HCT116 (cell line): ENCODE measurements around the gene CPEB1. TPM values are rescaled to one million over a fixed set of nuclear protein-coding genes. Genes with fewer than 3 reads are reported as not detected.

ENCODE experiments used
- ATAC-seq: fragments of 200-7000 bp; cut with Tn5 transposase; 2 replicates; pipeline ENCODE4 v1.9.1; 2020; ENCODE audit warnings: mild to moderate bottlenecking, moderate library complexity
- BruUV-seq: library from RNA; stranded (reverse); fragments of 400-500 nt; replicated peaks from 2 replicates; lab custom pipeline; 2021; lab: Mats Ljungman, UMichigan
- CTCF ChIA-PET: fragments of 300-600 bp; sonication (Branson Sonifier 250); formaldehyde crosslinking; loops from one replicate; lab custom pipeline; 2021; ENCODE audit warnings: antibody characterized with exemption; lab: Charles Lee
- POLR2A ChIA-PET: fragments of 300-600, 350-600 bp; sonication (Branson Sonifier 250); formaldehyde crosslinking; loops from one replicate; lab custom pipeline; 2021; ENCODE audit warnings: antibody characterized with exemption; lab: Charles Lee
- RAD21 ChIA-PET, 2 experiments: fragments of 300-600 bp; sonication (Branson Sonifier 250); formaldehyde crosslinking; loops; one replicate each; lab custom pipeline; 2023; ENCODE audit warnings: low total read pairs in 2 of 2; ENCODE audit not compliant: uncharacterized antibody in 2 of 2, unreplicated experiment in 2 of 2, low non-redundant PET in 1 of 2; lab: Charles Lee
- DNase-seq: peaks from one replicate; pipeline ENCODE4 v3.0.0-alpha.2; 2010; ENCODE audit warnings: low read depth, low spot score
- H2AFZ ChIP-seq: fragments of 200-600 bp; shearing (Covaris generic), sonication (generic); 2 replicates; pipeline ENCODE4 v1.6.1; 2017; ENCODE audit warnings: low read depth, mixed run types, mixed read lengths, antibody characterized with exemption, low read length; ENCODE audit not compliant: poor library complexity, severe bottlenecking
- H3K27ac ChIP-seq: 2 replicates; pipeline ENCODE4 v1.5.1; 2012; ENCODE audit warnings: low read depth, low read length
- H3K27me3 ChIP-seq: fragments of 200-600 bp; sonication (generic); 2 replicates; pipeline ENCODE4 v1.6.1; 2016; ENCODE audit warnings: mixed run types, low read length, mixed read lengths; ENCODE audit not compliant: insufficient read depth
- H3K36me3 ChIP-seq, 2 experiments: fragments of 200-500 bp in 1 of 2; fragments of 200-600 bp in 1 of 2; sonication (Bioruptor generic) in 1 of 2; sonication (generic) in 1 of 2; 2 replicates each; pipeline versions ENCODE4 v1.5.1 to v1.6.1; 2014 to 2016; ENCODE audit warnings: low read length in 2 of 2, inconsistent platforms in 1 of 2, mixed read lengths in 1 of 2, mixed run types in 1 of 2; ENCODE audit not compliant: insufficient read depth in 2 of 2, control insufficient read depth in 1 of 2
- H3K4me1 ChIP-seq, 2 experiments: fragments of 200-600 bp in 1 of 2; sonication (generic) in 1 of 2; 2 replicates each; pipeline versions ENCODE4 v1.5.1 to v1.6.1; 2012 to 2017; ENCODE audit warnings: low read length in 2 of 2, inconsistent platforms in 1 of 2, mild to moderate bottlenecking in 1 of 2, mixed read lengths in 1 of 2, mixed run types in 1 of 2, moderate library complexity in 1 of 2; ENCODE audit not compliant: insufficient read depth in 2 of 2, control insufficient read depth in 1 of 2
- H3K4me2 ChIP-seq: fragments of 200-600 bp; sonication (generic); 2 replicates; pipeline ENCODE4 v1.6.1; 2017; ENCODE audit warnings: mixed run types, low read length, mixed read lengths
- H3K4me3 ChIP-seq, 2 experiments: fragments of 200-600 bp in 1 of 2; sonication (generic) in 1 of 2; replicated peaks in 1 of 2; 2 replicates each; pipeline ENCODE4 v1.5.1; 2011 to 2016; ENCODE audit warnings: low read length in 2 of 2, control low read depth in 1 of 2, low read depth in 1 of 2, mild to moderate bottlenecking in 1 of 2, mixed read lengths in 1 of 2, mixed run types in 1 of 2
- H3K79me2 ChIP-seq: fragments of 200-600 bp; sonication (generic); 2 replicates; pipeline ENCODE4 v1.6.1; 2017; ENCODE audit warnings: mild to moderate bottlenecking, mixed run types, low read length, moderate library complexity, mixed read lengths; ENCODE audit not compliant: insufficient read depth
- H3K9ac ChIP-seq: fragments of 200-600 bp; sonication (generic); 2 replicates; pipeline ENCODE4 v1.6.1; 2016; ENCODE audit warnings: low read length, mixed read lengths
- H3K9me2 ChIP-seq: fragments of 200-600 bp; sonication (generic), shearing (Covaris generic); 2 replicates; pipeline ENCODE4 v1.6.1; 2017; ENCODE audit warnings: mixed run types, mild to moderate bottlenecking, moderate library complexity; ENCODE audit not compliant: insufficient read depth
- H3K9me3 ChIP-seq, 2 experiments: fragments of 200-500 bp in 1 of 2; fragments of 200-600 bp in 1 of 2; sonication (Bioruptor generic) in 1 of 2; sonication (generic) in 1 of 2; 2 replicates each; pipeline ENCODE4 v1.6.1; 2014 to 2017; ENCODE audit warnings: low read length in 2 of 2, mixed read lengths in 2 of 2, inconsistent platforms in 1 of 2, low read depth in 1 of 2, mild to moderate bottlenecking in 1 of 2, mixed run types in 1 of 2, moderate library complexity in 1 of 2; ENCODE audit not compliant: control insufficient read depth in 1 of 2, insufficient read depth in 1 of 2
- H4K20me1 ChIP-seq: fragments of 200-600 bp; sonication (generic), shearing (Covaris generic); 2 replicates; pipeline ENCODE4 v1.6.1; 2017; ENCODE audit warnings: mixed run types, mild to moderate bottlenecking, moderate library complexity; ENCODE audit not compliant: insufficient read depth
- CBX3 ChIP-seq: IDR thresholded peaks from 2 replicates; pipeline ENCODE4 v1.6.1; 2012; ENCODE audit warnings: low read depth
- EZH2 ChIP-seq: fragments of 200-600 bp; sonication (generic); IDR thresholded peaks from 2 replicates; pipeline ENCODE4 v1.6.1; 2017; ENCODE audit warnings: antibody characterized with exemption, mixed run types
- EZH2phosphoT487 ChIP-seq: fragments of 200-600 bp; IDR thresholded peaks from 2 replicates; pipeline ENCODE4 v1.6.1; 2018; ENCODE audit warnings: antibody characterized with exemption, borderline replicate concordance
- RAD21 ChIP-seq: IDR thresholded peaks from 2 replicates; pipeline ENCODE4 v1.6.1; 2012; ENCODE audit warnings: low read depth, mild to moderate bottlenecking
- SP1 ChIP-seq: IDR thresholded peaks from 2 replicates; pipeline ENCODE4 v1.6.1; 2012; ENCODE audit warnings: low read depth
- SRF ChIP-seq: IDR thresholded peaks from 2 replicates; pipeline ENCODE4 v1.6.1; 2012; ENCODE audit warnings: low read depth
- YY1 ChIP-seq: IDR thresholded peaks from 2 replicates; pipeline ENCODE4 v1.6.1; 2011; ENCODE audit warnings: low read length, low read depth, moderate library complexity, mild to moderate bottlenecking; ENCODE audit not compliant: insufficient replicate concordance; ENCODE audit errors: extremely low read depth
- ZNF274 ChIP-seq: fragments of 200-500 bp; sonication (Bioruptor generic); IDR thresholded peaks from 2 replicates; pipeline ENCODE4 v1.6.1; 2014; ENCODE audit warnings: mild to moderate bottlenecking, low read depth, low read length, inconsistent platforms
- intact Hi-C: fragments of 100-400 bp; cut with micrococcal nuclease; formaldehyde crosslinking; loops from 2 replicates; pipeline ENCODE4 v1.10.0; 2022
- total RNA-seq: library from RNA; stranded (reverse); gene quantifications from one replicate; pipeline ENCODE4 v1.2.1, GENCODE V29; 2021; ENCODE audit not compliant: unreplicated experiment
- TF ChIP-seq, protein P1 (sequence below): IDR thresholded peaks from 2 replicates; pipeline ENCODE4 v1.6.1; 2011; ENCODE audit warnings: mild to moderate bottlenecking, low read length, moderate library complexity; ENCODE audit not compliant: insufficient replicate concordance; ENCODE audit errors: extremely low read depth
- TF ChIP-seq, protein P2 (sequence below): IDR thresholded peaks from 2 replicates; pipeline ENCODE4 v1.6.1; 2012; ENCODE audit warnings: low read depth
- TF ChIP-seq, protein P3 (sequence below): IDR thresholded peaks from 2 replicates; pipeline ENCODE4 v1.6.1; 2012
- TF ChIP-seq, protein P4 (sequence below), 3 experiments: fragments of 200-600 bp in 1 of 3; sonication (generic) in 1 of 3; IDR thresholded peaks in 2 of 3; conservative IDR thresholded peaks in 1 of 3; 2 replicates each; pipeline ENCODE4 v1.5.1; 2012 to 2017; ENCODE audit warnings: low read depth in 2 of 3, low read length in 2 of 3, antibody characterized with exemption in 1 of 3, borderline replicate concordance in 1 of 3, control low read depth in 1 of 3, mild to moderate bottlenecking in 1 of 3, mixed read lengths in 1 of 3, mixed run types in 1 of 3, moderate library complexity in 1 of 3; ENCODE audit not compliant: insufficient read depth in 1 of 3
- TF ChIP-seq, protein P5 (sequence below): IDR thresholded peaks from 2 replicates; pipeline ENCODE4 v1.6.1; 2012

CPEB1 gene
- total RNA-seq, 1 experiment from 2014 or later: not detected

DNA sequence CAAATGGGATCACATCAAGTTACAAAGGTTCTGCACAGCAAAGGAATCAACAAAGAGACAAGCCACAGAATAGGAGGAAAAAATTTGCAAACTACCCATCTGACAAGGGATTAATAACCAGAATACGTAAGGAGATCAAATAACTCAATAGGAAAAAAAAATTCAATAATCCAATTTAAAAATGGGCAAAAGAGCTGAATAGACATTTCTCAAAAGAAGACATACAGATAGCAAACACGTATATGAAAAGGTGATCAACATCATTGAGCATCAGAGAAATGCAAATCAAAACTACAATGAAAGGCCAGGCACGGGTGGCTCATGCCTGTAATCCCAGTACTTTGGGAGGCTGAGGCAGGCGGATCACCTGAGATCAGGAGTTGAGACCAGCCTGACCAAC is 23.5 kb upstream of the CPEB1 start (continued):
- TF ChIP-seq, protein P1, sequence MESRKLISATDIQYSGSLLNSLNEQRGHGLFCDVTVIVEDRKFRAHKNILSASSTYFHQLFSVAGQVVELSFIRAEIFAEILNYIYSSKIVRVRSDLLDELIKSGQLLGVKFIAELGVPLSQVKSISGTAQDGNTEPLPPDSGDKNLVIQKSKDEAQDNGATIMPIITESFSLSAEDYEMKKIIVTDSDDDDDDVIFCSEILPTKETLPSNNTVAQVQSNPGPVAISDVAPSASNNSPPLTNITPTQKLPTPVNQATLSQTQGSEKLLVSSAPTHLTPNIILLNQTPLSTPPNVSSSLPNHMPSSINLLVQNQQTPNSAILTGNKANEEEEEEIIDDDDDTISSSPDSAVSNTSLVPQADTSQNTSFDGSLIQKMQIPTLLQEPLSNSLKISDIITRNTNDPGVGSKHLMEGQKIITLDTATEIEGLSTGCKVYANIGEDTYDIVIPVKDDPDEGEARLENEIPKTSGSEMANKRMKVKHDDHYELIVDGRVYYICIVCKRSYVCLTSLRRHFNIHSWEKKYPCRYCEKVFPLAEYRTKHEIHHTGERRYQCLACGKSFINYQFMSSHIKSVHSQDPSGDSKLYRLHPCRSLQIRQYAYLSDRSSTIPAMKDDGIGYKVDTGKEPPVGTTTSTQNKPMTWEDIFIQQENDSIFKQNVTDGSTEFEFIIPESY: no peak
- TF ChIP-seq SP1: no peak
- TF ChIP-seq, protein P2, sequence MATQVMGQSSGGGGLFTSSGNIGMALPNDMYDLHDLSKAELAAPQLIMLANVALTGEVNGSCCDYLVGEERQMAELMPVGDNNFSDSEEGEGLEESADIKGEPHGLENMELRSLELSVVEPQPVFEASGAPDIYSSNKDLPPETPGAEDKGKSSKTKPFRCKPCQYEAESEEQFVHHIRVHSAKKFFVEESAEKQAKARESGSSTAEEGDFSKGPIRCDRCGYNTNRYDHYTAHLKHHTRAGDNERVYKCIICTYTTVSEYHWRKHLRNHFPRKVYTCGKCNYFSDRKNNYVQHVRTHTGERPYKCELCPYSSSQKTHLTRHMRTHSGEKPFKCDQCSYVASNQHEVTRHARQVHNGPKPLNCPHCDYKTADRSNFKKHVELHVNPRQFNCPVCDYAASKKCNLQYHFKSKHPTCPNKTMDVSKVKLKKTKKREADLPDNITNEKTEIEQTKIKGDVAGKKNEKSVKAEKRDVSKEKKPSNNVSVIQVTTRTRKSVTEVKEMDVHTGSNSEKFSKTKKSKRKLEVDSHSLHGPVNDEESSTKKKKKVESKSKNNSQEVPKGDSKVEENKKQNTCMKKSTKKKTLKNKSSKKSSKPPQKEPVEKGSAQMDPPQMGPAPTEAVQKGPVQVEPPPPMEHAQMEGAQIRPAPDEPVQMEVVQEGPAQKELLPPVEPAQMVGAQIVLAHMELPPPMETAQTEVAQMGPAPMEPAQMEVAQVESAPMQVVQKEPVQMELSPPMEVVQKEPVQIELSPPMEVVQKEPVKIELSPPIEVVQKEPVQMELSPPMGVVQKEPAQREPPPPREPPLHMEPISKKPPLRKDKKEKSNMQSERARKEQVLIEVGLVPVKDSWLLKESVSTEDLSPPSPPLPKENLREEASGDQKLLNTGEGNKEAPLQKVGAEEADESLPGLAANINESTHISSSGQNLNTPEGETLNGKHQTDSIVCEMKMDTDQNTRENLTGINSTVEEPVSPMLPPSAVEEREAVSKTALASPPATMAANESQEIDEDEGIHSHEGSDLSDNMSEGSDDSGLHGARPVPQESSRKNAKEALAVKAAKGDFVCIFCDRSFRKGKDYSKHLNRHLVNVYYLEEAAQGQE: no peak
- TF ChIP-seq SRF: no peak
- no peak for TF ChIP-seq EZH2
- TF ChIP-seq EZH2phosphoT487: no peak
- TF ChIP-seq, protein P3, sequence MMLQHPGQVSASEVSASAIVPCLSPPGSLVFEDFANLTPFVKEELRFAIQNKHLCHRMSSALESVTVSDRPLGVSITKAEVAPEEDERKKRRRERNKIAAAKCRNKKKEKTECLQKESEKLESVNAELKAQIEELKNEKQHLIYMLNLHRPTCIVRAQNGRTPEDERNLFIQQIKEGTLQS: no peak
- no peak for TF ChIP-seq RAD21

DNA sequence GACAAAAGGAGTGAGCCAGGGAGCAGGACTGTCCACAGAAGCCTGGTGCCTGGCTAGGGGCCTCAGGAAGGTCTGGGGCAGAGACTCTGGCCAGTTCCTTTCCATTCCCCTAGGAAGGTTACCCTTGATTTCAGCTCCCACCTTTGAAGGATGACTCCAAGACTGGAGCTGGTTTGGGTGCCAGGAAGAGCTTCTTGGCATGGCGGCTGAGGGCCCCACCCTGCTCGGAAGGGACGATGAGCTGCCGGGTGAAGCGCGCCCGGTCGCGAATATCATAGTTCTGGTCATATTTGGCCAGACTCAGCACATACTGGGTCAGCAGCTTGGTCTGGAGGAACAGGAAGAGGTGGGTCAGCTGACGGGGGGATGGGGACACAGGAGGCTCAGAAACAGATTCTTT is 19.4 kb upstream of the CPEB1 start:
- no peaks in the 10 kb centered on the region for H3K9me3 ChIP-seq
- CTCF ChIA-PET: no interaction called here
- DNase-seq (no peak), ATAC-seq (no peak)
- no peak overlapping the region for H3K4me3 ChIP-seq
- H3K27ac ChIP-seq: no peak overlapping the region
- no peaks in the 10 kb centered on the region for H3K79me2 ChIP-seq
- H2AFZ ChIP-seq: no peak overlapping the region
- H3K9ac ChIP-seq: no peak overlapping the region
- BruUV-seq: no TSS peak
- H3K27me3 ChIP-seq: 0 out of 2 replicates have a peak, but pooled peaks cover 2% of the 10 kb centered on the region
- no peaks in the 10 kb centered on the region for H3K36me3 ChIP-seq
- intact Hi-C loops: no loop called here
- POLR2A ChIA-PET: no interaction called here
- no peaks in the 10 kb centered on the region for H3K4me1 ChIP-seq
- no peaks in the 10 kb centered on the region for H4K20me1 ChIP-seq
- H3K9me2 ChIP-seq: no peaks in the 10 kb centered on the region
- H3K4me2 ChIP-seq: no peak overlapping the region
- RAD21 ChIA-PET: no interaction called here
- TF ChIP-seq YY1 (no peak), ZNF274 (no peak), CBX3 (no peak)
- TF ChIP-seq, protein P4, sequence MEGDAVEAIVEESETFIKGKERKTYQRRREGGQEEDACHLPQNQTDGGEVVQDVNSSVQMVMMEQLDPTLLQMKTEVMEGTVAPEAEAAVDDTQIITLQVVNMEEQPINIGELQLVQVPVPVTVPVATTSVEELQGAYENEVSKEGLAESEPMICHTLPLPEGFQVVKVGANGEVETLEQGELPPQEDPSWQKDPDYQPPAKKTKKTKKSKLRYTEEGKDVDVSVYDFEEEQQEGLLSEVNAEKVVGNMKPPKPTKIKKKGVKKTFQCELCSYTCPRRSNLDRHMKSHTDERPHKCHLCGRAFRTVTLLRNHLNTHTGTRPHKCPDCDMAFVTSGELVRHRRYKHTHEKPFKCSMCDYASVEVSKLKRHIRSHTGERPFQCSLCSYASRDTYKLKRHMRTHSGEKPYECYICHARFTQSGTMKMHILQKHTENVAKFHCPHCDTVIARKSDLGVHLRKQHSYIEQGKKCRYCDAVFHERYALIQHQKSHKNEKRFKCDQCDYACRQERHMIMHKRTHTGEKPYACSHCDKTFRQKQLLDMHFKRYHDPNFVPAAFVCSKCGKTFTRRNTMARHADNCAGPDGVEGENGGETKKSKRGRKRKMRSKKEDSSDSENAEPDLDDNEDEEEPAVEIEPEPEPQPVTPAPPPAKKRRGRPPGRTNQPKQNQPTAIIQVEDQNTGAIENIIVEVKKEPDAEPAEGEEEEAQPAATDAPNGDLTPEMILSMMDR (IDR thresholded peaks at IDR 0.05 in 2 of 3, conservative IDR thresholded peaks at IDR 0.05 in 1 of 3; ENCODE audit: borderline replicate concordance in 1 of 3, insufficient read depth in 1 of 3, low read depth in 2 of 3, low read length in 2 of 3): no peak
- TF ChIP-seq, protein P5, sequence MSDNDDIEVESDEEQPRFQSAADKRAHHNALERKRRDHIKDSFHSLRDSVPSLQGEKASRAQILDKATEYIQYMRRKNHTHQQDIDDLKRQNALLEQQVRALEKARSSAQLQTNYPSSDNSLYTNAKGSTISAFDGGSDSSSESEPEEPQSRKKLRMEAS: no peak
- TF ChIP-seq, protein P2: no peak
